Ovary (tissue), 9 donors: Measurements from ENCODE around the gene CYTH1. TPM values are rescaled to one million over a fixed set of nuclear protein-coding genes. Genes with fewer than 3 reads are reported as not detected.

Experiments
- DNase-seq, 5 donors: peaks; one replicate each; pipeline ENCODE4 v3.0.0-alpha.2; 2019 to 2020
- H3K27ac ChIP-seq, 2 donors: fragments of 200-600 bp; one replicate each; pipeline versions ENCODE4 v1.5.1 to v1.8.0; 2019 to 2022
- H3K27me3 ChIP-seq: fragments of 200-600 bp; one replicate; pipeline ENCODE4 v1.8.0; 2022
- H3K36me3 ChIP-seq: fragments of 200-600 bp; sonication (generic); one replicate; pipeline ENCODE4 v1.5.1; 2019
- H3K4me1 ChIP-seq: one replicate; pipeline ENCODE4 v1.8.1; 2013; ENCODE audit warnings: mild to moderate bottlenecking, moderate library complexity; ENCODE audit not compliant: insufficient read depth
- H3K4me3 ChIP-seq: fragments of 200-600 bp; sonication (generic); one replicate; pipeline ENCODE4 v1.5.1; 2017
- H3K9me3 ChIP-seq, 2 donors: fragments of 200-600 bp in 1 of 2; sonication (generic) in 1 of 2; one replicate each; pipeline versions ENCODE4 v1.5.1 to v1.8.1; 2013 to 2019; ENCODE audit warnings: mild to moderate bottlenecking in 1 of 2, moderate library complexity in 1 of 2
- EP300 ChIP-seq: sonication (generic); formaldehyde crosslinking; IDR thresholded peaks from one replicate; pipeline ENCODE4 v1.6.1; 2017; ENCODE audit warnings: antibody characterized with exemption
- POLR2A ChIP-seq: fragments of 450-650 bp; IDR thresholded peaks from one replicate; pipeline ENCODE4 v1.6.1; 2017; ENCODE audit warnings: antibody characterized with exemption, mild to moderate bottlenecking, moderate library complexity
- WGBS, 3 donors: extraction: QIAGEN DNeasy Blood & Tissue Kit in 1 of 3; methylation state at CpG; one replicate each; pipeline versions ENCODE4 v1.1.5 to v1.1.7; 2013 to 2017; 5-methylcytosine and 5-hydroxymethylcytosine counted together
- intact Hi-C, 4 donors: fragments of 100-400 bp; cut with DNase I; formaldehyde crosslinking; loops; one replicate each; pipeline versions ENCODE4 v1.11.0 to v1.15.1; 2022 to 2023
- polyA plus RNA-seq, 2 donors: library from polyadenylated mRNA; stranded (reverse); fragments of 200-250 nt in 1 of 2; fragments of 350-450 nt in 1 of 2; fragmentation: Illumina TruSeq in 1 of 2; extraction: RNeasy Lipid Tissue Mini Kit (QIAGEN cat#74804) in 1 of 2; gene quantifications; one replicate each; pipeline ENCODE4 v1.2.3, GENCODE V29; 2013 to 2014
- total RNA-seq, 7 donors: library from RNA; depleted of rRNA in 2 of 7; stranded (reverse); fragments of >200 nt in 2 of 7; fragmentation: NEBNext Ultra II Directional in 3 of 7; extraction: Animal tissue kit (Norgen Biotek cat#: 25700) in 3 of 7; gene quantifications; one replicate each; pipeline versions ENCODE4 v1.1.0 to v1.2.4, GENCODE V29; 2016 to 2023
- TF ChIP-seq, protein P1 (sequence below), 3 donors: fragments of 450-650 bp in 2 of 3; fragments of 200-600 bp in 1 of 3; IDR thresholded peaks; one replicate each; pipeline versions ENCODE4 v1.5.1 to v1.8.0; 2016 to 2022; ENCODE audit warnings: antibody characterized with exemption in 3 of 3, mild to moderate bottlenecking in 1 of 3
- donor health status: DM: no; HTN: no; CAD: no; lungs with moderate emphysema.
- donor health status: DM: no; HTN: no; CAD: no.
- donor health status: Bipolar disorder and iron deficiency.
- donor health status: DM: yes; HTN: yes; CAD: no.
- donor health status: DM: no; HTN: no; CAD: no.
- donor health status: DM: yes; HTN: yes; CAD: no.

The CYTH1 gene
- total and polyA plus RNA-seq, 9 donors: 15.1 to 35.3 (median 24.4) TPM

GRCh38 chr17:78727476-78728229 is 54.4 kb downstream of the CYTH1 start:
- intact Hi-C loops: no loop called here
- Histone ChIP-seq H3K4me1 (peaks cover 10% of the 10 kb centered on the region), H3K27ac (no peak overlapping the region), H3K4me3 (no peak overlapping the region), H3K36me3 (no peaks in the 10 kb centered on the region), H3K27me3 (no peaks in the 10 kb centered on the region), H3K9me3 (no peaks in the 10 kb centered on the region)
- TF ChIP-seq, protein P1, sequence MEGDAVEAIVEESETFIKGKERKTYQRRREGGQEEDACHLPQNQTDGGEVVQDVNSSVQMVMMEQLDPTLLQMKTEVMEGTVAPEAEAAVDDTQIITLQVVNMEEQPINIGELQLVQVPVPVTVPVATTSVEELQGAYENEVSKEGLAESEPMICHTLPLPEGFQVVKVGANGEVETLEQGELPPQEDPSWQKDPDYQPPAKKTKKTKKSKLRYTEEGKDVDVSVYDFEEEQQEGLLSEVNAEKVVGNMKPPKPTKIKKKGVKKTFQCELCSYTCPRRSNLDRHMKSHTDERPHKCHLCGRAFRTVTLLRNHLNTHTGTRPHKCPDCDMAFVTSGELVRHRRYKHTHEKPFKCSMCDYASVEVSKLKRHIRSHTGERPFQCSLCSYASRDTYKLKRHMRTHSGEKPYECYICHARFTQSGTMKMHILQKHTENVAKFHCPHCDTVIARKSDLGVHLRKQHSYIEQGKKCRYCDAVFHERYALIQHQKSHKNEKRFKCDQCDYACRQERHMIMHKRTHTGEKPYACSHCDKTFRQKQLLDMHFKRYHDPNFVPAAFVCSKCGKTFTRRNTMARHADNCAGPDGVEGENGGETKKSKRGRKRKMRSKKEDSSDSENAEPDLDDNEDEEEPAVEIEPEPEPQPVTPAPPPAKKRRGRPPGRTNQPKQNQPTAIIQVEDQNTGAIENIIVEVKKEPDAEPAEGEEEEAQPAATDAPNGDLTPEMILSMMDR (IDR thresholded peaks at IDR 0.05): no peak
- TF ChIP-seq POLR2A (no peak), EP300 (no peak)
- no peak for DNase-seq
- 88 to 94% (median 89%) methylated on average over 11 of the region's 11 CpGs for WGBS, 3 donors

GRCh38 chr17:78727057-78727456 is 55.0 kb downstream of the CYTH1 start:
- Histone ChIP-seq H3K27me3 (no peaks in the 10 kb centered on the region), H3K4me1 (peaks cover 10% of the 10 kb centered on the region), H3K4me3 (no peak overlapping the region), H3K27ac (no peak overlapping the region), H3K9me3 (no peaks in the 10 kb centered on the region), H3K36me3 (no peaks in the 10 kb centered on the region)
- DNase-seq: no peak
- TF ChIP-seq, protein P1 (IDR thresholded peaks at IDR 0.05): no peak
- WGBS, 3 donors: 94 to 98% (median 96%) methylated on average over 5 of the region's 5 CpGs
- intact Hi-C loops: no loop called here

- 92 to 96% (median 95%) methylated on average over 13 of the region's 13 CpGs for WGBS, 3 donors
- no peaks in the 10 kb centered on the region for H3K9me3 ChIP-seq
- H3K36me3 ChIP-seq: no peaks in the 10 kb centered on the region
- no peak for DNase-seq
- intact Hi-C loops: no loop called here
- H3K4me3 ChIP-seq: no peak overlapping the region
- no peak for TF ChIP-seq POLR2A
- no peak for TF ChIP-seq EP300
- TF ChIP-seq, protein P1 (IDR thresholded peaks at IDR 0.05): no peak
- H3K27ac ChIP-seq: no peak overlapping the region
- no peaks in the 10 kb centered on the region for H3K27me3 ChIP-seq
- peaks cover 10% of the 10 kb centered on the region for H3K4me1 ChIP-seq
Measured at GRCh38 chr17:78726513-78726912, 55.6 kb downstream of the CYTH1 start.

DNA sequence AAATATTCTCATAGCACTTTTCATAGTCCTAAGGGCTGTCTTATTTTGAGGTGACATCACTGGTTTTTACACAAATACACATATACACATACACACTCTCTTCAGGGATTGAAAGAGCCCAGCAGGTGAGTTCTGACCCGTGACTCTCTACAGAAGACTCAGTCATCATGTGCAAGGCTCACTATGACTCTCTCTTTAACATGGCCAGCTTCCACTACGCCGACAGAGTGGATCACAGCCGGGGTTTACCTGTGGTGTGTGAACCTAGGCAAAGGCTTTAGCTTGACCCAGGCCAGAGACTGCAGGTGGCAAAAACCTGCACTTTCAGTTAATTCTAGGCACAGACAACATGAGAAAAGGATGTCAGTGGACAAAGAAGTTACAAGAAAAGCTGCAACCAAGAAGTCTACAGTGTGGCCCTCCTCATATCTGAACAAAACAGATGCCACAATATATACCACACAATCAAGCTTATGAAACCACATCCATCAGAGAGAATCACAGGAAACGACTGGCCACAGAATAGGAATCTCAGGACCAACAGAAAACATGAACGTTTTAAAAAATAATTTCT is 56.5 kb downstream of the CYTH1 start:
- no peak for DNase-seq
- no peak for TF ChIP-seq EP300
- Histone ChIP-seq H3K36me3 (no peaks in the 10 kb centered on the region), H3K4me1 (peaks cover 10% of the 10 kb centered on the region), H3K4me3 (no peak overlapping the region), H3K27ac (no peak overlapping the region), H3K9me3 (no peaks in the 10 kb centered on the region), H3K27me3 (no peaks in the 10 kb centered on the region)
- WGBS, 3 donors: 79 to 85% (median 83%) methylated on average over 6 of the region's 6 CpGs
- intact Hi-C loops: no loop called here

DNA sequence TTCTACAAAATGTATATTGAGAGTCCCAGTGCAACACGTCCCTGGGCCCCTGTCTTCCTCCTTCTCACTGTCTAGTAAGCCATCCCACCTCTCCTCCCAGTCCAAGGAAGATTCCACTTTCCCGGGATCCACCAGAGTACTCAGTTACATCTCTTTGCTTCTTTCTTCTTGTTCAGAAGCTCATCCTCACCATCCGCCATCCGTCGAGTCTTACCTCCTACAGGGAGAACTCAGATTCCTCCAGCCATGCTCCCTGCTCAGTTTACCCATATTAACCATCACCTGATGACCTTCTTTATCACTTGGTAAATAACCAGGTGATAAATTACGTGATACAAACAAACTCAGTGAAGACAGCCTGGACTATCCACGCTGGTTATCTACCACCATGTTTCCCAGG is 57.1 kb downstream of the CYTH1 start:
- no peak for DNase-seq
- TF ChIP-seq EP300: no peak
- TF ChIP-seq, protein P1 (IDR thresholded peaks at IDR 0.05): no peak
- TF ChIP-seq POLR2A: no peak
- WGBS, 3 donors: 85 to 92% (median 88%) methylated on average over 7 of the region's 7 CpGs
- Histone ChIP-seq H3K4me3 (no peak overlapping the region), H3K36me3 (no peaks in the 10 kb centered on the region), H3K4me1 (peaks cover 10% of the 10 kb centered on the region), H3K9me3 (no peaks in the 10 kb centered on the region), H3K27me3 (no peaks in the 10 kb centered on the region), H3K27ac (no peak overlapping the region)
- intact Hi-C loops: no loop called here
